ENCODE measurements around the gene TRMT61A. TPM values are rescaled to one million over a fixed set of nuclear protein-coding genes. Genes with fewer than 3 reads are reported as not detected.

TRMT61A gene
- total RNA-seq, 2 donors from 2014 or later: 13.2 to 29.7 TPM

DNA sequence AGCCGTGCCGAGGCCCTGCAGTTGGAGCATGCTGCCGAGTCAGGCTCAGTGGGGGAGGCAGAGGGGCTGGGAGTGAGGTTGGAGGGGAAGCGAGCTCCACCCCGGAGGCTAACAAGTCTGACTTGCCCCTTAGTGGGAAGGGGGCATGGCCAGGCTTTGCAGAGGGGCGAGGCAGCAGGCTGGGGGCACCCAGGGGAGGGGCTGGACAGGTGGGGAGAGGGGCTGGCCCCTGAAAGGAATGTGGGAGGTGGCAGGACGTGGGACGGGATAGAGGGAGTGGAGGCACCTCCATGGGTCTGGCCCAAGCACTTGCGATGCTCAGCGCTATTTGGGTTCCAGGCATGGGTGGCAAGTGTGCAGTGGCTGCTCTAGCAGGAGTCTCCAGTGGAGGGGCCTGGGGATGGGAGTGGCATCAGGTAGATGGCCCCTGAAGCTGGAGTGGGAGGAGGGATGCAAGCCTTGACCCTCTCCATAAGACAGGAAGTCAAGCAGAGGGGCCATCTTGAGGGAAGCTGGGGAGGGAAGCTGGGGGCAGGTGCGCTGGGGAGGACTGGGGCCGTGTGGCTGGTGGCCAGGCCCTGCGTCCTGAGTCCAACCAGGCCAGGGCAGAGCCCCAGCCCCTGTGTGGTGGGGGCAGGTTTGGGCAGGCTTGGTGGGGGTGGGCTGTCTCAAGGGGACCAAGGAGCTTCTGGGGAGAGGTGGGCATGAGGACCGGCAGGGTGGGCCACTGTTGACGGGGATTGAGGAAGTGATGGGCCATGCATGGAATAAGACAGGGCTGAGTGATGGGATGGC, 2.6 kb downstream of the TRMT61A start:
- Mint-ChIP-seq H3K36me3 (no peaks in the 10 kb centered on the region), H3K27me3 (no peaks in the 10 kb centered on the region), H3K27ac (no peak overlapping the region), H3K4me1 (ENCODE audit: low read depth in 2 of 2) (peaks cover 12 to 22% of the 10 kb centered on the region in 2 donors), H3K4me3 (no peak overlapping the region), H3K9me3 (no peaks in the 10 kb centered on the region)
- DNase-seq (ENCODE audit: low spot score) (no peak), ATAC-seq (no peak)

DNA sequence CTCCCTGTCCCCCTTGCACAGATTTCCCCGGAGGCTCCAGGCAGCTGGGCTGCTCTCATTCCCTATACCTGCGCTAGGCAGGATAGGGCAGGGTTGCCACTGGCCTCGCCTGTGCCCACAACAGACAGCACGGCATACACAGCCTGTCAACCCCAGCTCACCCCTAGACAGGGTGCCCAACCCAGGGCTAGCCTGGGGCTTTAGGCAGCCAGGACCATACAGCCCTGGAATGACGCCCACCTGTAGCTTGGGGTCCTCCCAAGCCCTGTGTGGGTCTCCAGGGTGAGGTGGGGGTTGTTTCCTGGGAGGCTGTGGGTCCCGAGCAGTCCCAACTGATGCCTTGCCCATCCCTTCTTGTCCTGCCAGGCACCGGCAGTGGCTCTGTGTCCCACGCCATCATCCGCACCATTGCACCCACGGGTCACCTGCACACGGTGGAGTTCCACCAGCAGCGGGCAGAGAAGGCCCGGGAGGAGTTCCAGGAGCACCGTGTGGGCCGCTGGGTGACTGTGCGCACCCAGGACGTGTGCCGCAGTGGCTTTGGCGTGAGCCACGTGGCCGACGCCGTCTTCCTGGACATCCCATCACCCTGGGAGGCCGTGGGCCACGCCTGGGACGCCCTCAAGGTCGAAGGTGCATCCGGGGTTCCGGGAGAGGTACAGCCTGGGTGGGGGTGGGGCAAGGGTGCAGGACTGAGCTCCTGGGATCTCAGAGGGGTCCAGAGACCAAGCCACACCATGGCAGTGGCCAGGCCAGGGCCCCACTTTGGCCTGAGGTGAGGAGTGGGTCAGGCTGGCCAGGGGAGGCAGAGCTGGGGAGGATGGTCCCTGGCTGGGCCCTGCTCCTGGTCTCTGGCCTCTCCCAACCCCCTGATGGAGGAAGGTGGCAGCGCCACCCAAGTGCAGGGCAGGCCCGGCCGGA, 3.5 kb downstream of the TRMT61A start:
- Mint-ChIP-seq H3K9me3 (no peaks in the 10 kb centered on the region), H3K36me3 (no peaks in the 10 kb centered on the region), H3K27ac (no peak overlapping the region), H3K4me3 (no peak overlapping the region), H3K4me1 (ENCODE audit: low read depth in 2 of 2) (peaks cover 6 to 18% of the 10 kb centered on the region in 2 donors), H3K27me3 (no peaks in the 10 kb centered on the region)
- ATAC-seq (no peak), DNase-seq (ENCODE audit: low spot score) (no peak)

GRCh38 chr14:103533137-103533998, 4.4 kb downstream of the TRMT61A start:
- Mint-ChIP-seq H3K27ac (no peak overlapping the region), H3K36me3 (no peaks in the 10 kb centered on the region), H3K4me1 (ENCODE audit: low read depth in 2 of 2) (peaks cover 4 to 16% of the 10 kb centered on the region in 2 donors), H3K9me3 (no peaks in the 10 kb centered on the region), H3K4me3 (no peak overlapping the region), H3K27me3 (no peaks in the 10 kb centered on the region)
- DNase-seq (ENCODE audit: low spot score) (no peak), ATAC-seq (no peak)

DNA sequence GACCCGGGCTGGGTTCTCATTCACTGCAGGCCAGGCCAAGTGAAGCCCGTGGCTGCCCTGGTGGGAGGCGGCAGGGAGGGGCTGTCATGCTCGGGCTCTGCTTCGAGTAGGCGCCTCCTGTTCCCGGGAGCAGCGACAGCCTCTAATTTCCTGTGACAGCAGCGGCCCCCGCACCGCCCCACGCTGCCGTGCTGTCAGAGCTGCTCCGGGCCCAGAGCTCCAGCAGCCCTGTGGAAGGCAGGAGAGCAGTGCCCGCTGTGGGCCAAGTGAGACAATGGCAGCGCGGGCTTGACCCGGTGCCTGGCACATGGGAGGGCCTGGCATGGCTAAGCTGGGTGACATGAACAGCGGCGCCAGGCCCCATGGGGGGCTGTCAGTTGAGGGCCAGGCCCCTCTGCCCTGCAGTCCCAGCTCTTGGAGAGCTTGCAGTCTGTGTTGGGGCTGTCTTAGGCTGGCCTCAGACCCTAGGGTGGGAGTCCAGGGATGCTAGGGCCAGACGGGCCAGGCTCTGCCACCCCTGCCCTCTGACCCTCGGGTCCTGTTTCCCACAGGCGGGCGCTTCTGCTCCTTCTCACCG, 5.1 kb downstream of the TRMT61A start:
- no peaks in the 10 kb centered on the region for H3K9me3 Mint-ChIP-seq

DNA sequence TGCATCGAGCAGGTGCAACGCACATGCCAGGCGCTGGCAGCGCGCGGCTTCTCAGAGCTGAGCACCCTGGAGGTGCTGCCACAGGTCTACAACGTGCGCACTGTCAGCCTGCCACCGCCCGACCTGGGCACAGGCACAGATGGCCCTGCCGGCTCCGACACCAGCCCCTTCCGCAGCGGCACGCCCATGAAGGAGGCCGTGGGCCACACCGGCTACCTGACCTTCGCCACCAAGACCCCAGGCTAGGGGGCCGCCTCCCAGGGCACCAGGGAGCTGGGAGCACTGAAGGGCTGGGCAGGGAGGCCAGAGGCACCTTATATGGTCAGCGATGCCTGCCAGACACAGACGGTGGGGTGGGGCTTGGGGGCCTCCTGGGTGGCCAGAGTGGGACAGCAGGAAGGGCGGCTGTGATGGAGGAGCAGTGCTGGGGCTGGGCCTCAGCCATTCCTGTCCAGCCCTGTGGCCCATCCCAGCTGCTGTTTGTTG, 5.6 kb downstream of the TRMT61A start:
- H3K36me3 Mint-ChIP-seq: no peaks in the 10 kb centered on the region
- H3K27ac Mint-ChIP-seq: no peak overlapping the region
- H3K9me3 Mint-ChIP-seq: no peaks in the 10 kb centered on the region
- H3K4me1 Mint-ChIP-seq (ENCODE audit: low read depth in 2 of 2): peaks cover 1 to 12% of the 10 kb centered on the region in 2 donors
- H3K4me3 Mint-ChIP-seq: no peak overlapping the region
- ATAC-seq (no peak), DNase-seq (ENCODE audit: low spot score) (no peak)
- H3K27me3 Mint-ChIP-seq: peaks cover 0 to 2% of the 10 kb centered on the region in 2 donors

More for the DNA sequence above, 5.1 kb downstream of the TRMT61A start:
- Mint-ChIP-seq H3K27me3 (no peaks in the 10 kb centered on the region), H3K27ac (no peak overlapping the region), H3K36me3 (no peaks in the 10 kb centered on the region), H3K4me3 (no peak overlapping the region), H3K4me1 (ENCODE audit: low read depth in 2 of 2) (peaks cover 4 to 14% of the 10 kb centered on the region in 2 donors)
- ATAC-seq (no peak), DNase-seq (ENCODE audit: low spot score) (no peak)

DNA sequence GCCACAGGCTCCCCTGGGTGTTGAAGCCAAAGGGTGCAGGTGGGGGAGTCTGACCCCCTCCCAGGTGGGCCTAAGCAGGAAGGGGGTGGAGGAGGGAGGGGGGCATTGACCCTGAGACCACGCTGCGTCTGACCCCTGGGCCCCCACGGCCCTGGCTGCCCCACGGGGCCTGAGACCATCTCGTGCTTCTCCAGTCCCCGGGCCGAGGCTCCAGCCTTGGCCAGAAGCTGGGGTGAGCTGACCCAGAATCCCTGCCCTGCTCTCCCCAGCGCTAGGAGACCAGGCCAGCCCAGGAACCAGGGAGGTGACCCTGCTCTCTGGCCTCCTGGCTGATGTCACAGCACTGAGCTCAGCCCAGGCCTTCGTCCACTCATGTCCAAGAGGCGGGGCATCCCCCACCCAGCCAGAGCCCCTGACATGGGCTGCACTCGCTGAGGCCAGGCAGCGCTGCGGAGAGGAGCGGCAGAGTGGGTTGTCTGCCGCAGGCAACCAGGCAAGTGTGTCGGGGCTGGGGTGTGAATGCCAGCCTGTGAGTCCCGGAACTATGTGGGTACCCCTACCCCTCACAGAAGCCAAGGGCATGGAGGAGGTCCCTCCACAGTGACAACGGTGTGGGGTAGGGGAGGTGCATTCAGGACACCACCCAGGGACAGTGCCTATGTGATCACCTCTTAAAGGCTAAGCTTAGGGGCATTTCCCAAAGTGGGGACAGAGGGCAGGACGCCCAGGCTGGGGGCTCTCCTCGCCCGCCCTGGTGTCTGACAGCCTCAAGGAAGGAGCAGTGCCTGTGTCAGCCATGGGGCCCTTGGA, 6.3 kb downstream of the TRMT61A start:
- DNase-seq (ENCODE audit: low spot score): no peak
- no peak for ATAC-seq
- H3K27ac Mint-ChIP-seq: no peak overlapping the region
- H3K9me3 Mint-ChIP-seq: no peaks in the 10 kb centered on the region
- H3K27me3 Mint-ChIP-seq: peaks cover 0 to 2% of the 10 kb centered on the region in 2 donors
- no peak overlapping the region for H3K4me3 Mint-ChIP-seq
- H3K4me1 Mint-ChIP-seq (ENCODE audit: low read depth in 2 of 2): peaks cover 0 to 7% of the 10 kb centered on the region in 2 donors
- H3K36me3 Mint-ChIP-seq: no peaks in the 10 kb centered on the region

GRCh38 chr14:103535891-103536565, 7.0 kb downstream of the TRMT61A start:
- Mint-ChIP-seq H3K36me3 (no peaks in the 10 kb centered on the region), H3K4me3 (no peak overlapping the region), H3K4me1 (ENCODE audit: low read depth in 2 of 2) (peaks cover 0 to 3% of the 10 kb centered on the region in 2 donors), H3K9me3 (no peaks in the 10 kb centered on the region), H3K27me3 (peaks cover 0 to 4% of the 10 kb centered on the region in 2 donors), H3K27ac (no peak overlapping the region)
- DNase-seq (ENCODE audit: low spot score) (no peak), ATAC-seq (no peak)

GRCh38 chr14:103536693-103537092, 7.7 kb downstream of the TRMT61A start:
- ATAC-seq (no peak), DNase-seq (ENCODE audit: low spot score) (no peak)
- H3K4me1 Mint-ChIP-seq (ENCODE audit: low read depth in 2 of 2): no peaks in the 10 kb centered on the region
- H3K9me3 Mint-ChIP-seq: no peaks in the 10 kb centered on the region
- H3K27me3 Mint-ChIP-seq: peaks cover 0 to 4% of the 10 kb centered on the region in 2 donors
- H3K36me3 Mint-ChIP-seq: no peaks in the 10 kb centered on the region
- no peak overlapping the region for H3K27ac Mint-ChIP-seq
- no peak overlapping the region for H3K4me3 Mint-ChIP-seq

DNA sequence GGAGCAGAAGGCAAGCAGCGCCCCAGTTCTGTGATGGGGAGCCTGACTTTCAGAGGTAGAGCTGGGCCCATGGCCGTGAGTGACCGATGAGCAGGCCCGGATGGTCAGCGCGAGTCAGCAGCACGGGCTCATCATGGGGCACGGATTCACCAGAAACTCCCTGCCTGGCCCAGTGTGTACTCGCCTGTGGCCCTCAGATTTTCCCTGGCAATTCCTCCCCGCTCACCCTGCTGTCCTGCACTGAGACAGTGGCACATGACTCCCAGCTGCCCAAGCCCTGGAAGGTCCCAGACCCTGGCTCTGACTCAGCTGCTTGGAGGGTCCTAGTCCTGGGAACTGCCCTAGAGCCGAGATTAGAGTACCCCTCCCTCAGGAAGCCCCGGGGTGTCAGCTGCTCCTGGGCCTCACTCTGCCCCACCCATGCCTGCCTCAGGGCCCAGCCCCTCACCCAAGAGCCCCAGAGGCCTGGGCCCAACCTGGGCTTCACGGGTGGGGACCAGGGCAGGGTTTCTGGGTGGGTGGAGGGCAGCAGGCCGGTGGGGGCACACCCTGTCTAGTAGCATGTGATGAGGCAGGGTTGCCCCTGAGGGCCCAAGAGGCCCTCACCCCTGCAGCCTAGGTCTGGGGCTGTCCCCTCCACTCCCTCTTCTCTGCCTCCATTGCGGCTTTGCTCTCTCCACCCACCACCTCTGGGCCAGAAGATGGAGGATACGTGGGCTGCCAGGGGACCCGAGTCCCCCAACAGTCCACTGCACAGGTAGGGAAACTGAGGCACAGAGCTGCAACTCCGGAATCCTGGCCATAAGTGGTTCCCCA, 8.4 kb downstream of the TRMT61A start:
- Mint-ChIP-seq H3K27ac (no peak overlapping the region), H3K4me3 (no peak overlapping the region), H3K4me1 (ENCODE audit: low read depth in 2 of 2) (no peaks in the 10 kb centered on the region), H3K27me3 (peaks cover 0 to 4% of the 10 kb centered on the region in 2 donors), H3K36me3 (no peaks in the 10 kb centered on the region), H3K9me3 (no peaks in the 10 kb centered on the region)
- DNase-seq (ENCODE audit: low spot score) (no peak), ATAC-seq (no peak)

GRCh38 chr14:103538291-103539055, 9.5 kb downstream of the TRMT61A start:
- no peak for ATAC-seq
- no peak for DNase-seq (ENCODE audit: low spot score)
- H3K36me3 Mint-ChIP-seq: no peaks in the 10 kb centered on the region
- H3K9me3 Mint-ChIP-seq: no peaks in the 10 kb centered on the region
- H3K27ac Mint-ChIP-seq: no peak overlapping the region
- peaks cover 0 to 4% of the 10 kb centered on the region in 2 donors for H3K27me3 Mint-ChIP-seq
- H3K4me3 Mint-ChIP-seq: no peak overlapping the region
- H3K4me1 Mint-ChIP-seq (ENCODE audit: low read depth in 2 of 2): no peaks in the 10 kb centered on the region
